Kidney epithelial cell (primary cell): ENCODE data around the gene EPS8L2. TPM values are rescaled to one million over a fixed set of nuclear protein-coding genes. Genes with fewer than 3 reads are reported as not detected.
A peak's percentile ranks its signal among the peaks of the same experiment; 100 is the strongest.

Experiments
- DNase-seq: peaks from one replicate; pipeline ENCODE4 v3.0.0-alpha.2; 2010; ENCODE audit warnings: low read depth
- H3K27me3 ChIP-seq: 2 replicates; pipeline ENCODE4 v1.6.0; 2011; ENCODE audit warnings: low read length; ENCODE audit not compliant: control insufficient read depth, insufficient read depth
- H3K36me3 ChIP-seq: 2 replicates; pipeline ENCODE4 v1.5.1; 2011; ENCODE audit warnings: low read length; ENCODE audit not compliant: control insufficient read depth, insufficient read depth
- H3K4me3 ChIP-seq: 2 replicates; pipeline ENCODE4 v1.5.1; 2011; ENCODE audit warnings: low read depth, mild to moderate bottlenecking, control low read depth, low read length
- CTCF ChIP-seq: IDR thresholded peaks from 2 replicates; pipeline ENCODE4 v1.5.1; 2011; ENCODE audit warnings: mild to moderate bottlenecking, moderate library complexity, low read length, control low read depth, inconsistent platforms; ENCODE audit not compliant: insufficient read depth, poor library complexity, severe bottlenecking
- total RNA-seq: library from RNA; depleted of rRNA; stranded (reverse); fragments of >200 nt; gene quantifications from 2 replicates; pipeline ENCODE4 v1.2.3, GENCODE V29; 2015

The EPS8L2 gene
- total RNA-seq, 1 donor from 2014 or later: 119 TPM

- peak within 1 kb of the TSS; percentile 83 for H3K4me3 ChIP-seq
- no peak for DNase-seq
- no peaks in the 10 kb centered on the region for H3K36me3 ChIP-seq
- no peak for TF ChIP-seq CTCF
- no peaks in the 10 kb centered on the region for H3K27me3 ChIP-seq
These were observed 11.3 kb upstream of the EPS8L2 start, which contains the start of gene DEAF1 for GRCh38 chr11:694563-695287. TSS of gene DEAF1 (minus strand) at chr11:695222. CDS start at chr11:695047, 175 bp downstream.

GRCh38 chr11:695288-695537, 10.8 kb upstream of the EPS8L2 start:
- no peak for TF ChIP-seq CTCF
- no peak for DNase-seq
- Histone ChIP-seq H3K4me3 (peak overlapping the region; percentile 83), H3K27me3 (no peaks in the 10 kb centered on the region), H3K36me3 (no peaks in the 10 kb centered on the region)

- Histone ChIP-seq H3K4me3 (peak within 1 kb of the TSS; percentile 83), H3K27me3 (no peaks in the 10 kb centered on the region), H3K36me3 (no peaks in the 10 kb centered on the region)
- no peak for TF ChIP-seq CTCF
- DNase-seq: no peak
These were observed 10.3 kb upstream of the EPS8L2 start, which contains the start of gene TMEM80 for GRCh38 chr11:695538-696248. TSS of gene TMEM80 (plus strand) at chr11:695816. CDS start at chr11:695828, 12 bp downstream.

GRCh38 chr11:696955-697491, 9.0 kb upstream of the EPS8L2 start:
- Histone ChIP-seq H3K27me3 (no peaks in the 10 kb centered on the region), H3K4me3 (peak overlapping the region; percentile 83), H3K36me3 (no peaks in the 10 kb centered on the region)
- peak; percentile 71 for DNase-seq
- no peak for TF ChIP-seq CTCF

- no peak for TF ChIP-seq CTCF
- Histone ChIP-seq H3K4me3 (no peak overlapping the region), H3K27me3 (no peaks in the 10 kb centered on the region), H3K36me3 (no peaks in the 10 kb centered on the region)
- no peak for DNase-seq
These were observed 8.2 kb upstream of the EPS8L2 start for GRCh38 chr11:697811-698311.
